Activated CD4-positive, CD25-positive, alpha-beta regulatory T cell treated with anti-CD3 and anti-CD28 coated beads, Interleukin-2, amount 50 U/mL, for 24 hours (primary cell): ENCODE data around the gene VAMP4.
"Not testable (repeated sequence)": the region's sequence is repeated elsewhere in the genome, so short reads cannot be mapped to it uniquely, and the experiment has no call there.

Experiments
- ATAC-seq, 2 donors: fragments of 150-1000 bp; cut with Tn5 transposase; one replicate each; pipeline ENCODE4 v1.10.0; 2021; ENCODE audit warnings: mild to moderate bottlenecking in 1 of 2, moderate library complexity in 1 of 2

VAMP4 gene

GRCh38 chr1:171748651-171749050 lies 6.8 kb upstream of the VAMP4 start:
- ATAC-seq: no peak

- no peak for ATAC-seq
These were observed 3.1 kb upstream of the VAMP4 start for GRCh38 chr1:171744986-171745385.

- ATAC-seq: peak; percentile 48 to 57
These were observed 1.4 kb upstream of the VAMP4 start for GRCh38 chr1:171743081-171743870.

- ATAC-seq: no peak
These were observed 685 bp upstream of the VAMP4 start for GRCh38 chr1:171742577-171742922.

GRCh38 chr1:171740987-171741871 lies 636 bp downstream of the VAMP4 start:
- peak; percentile 10 to 21 for ATAC-seq

- ATAC-seq: no peak
These were observed 1.5 kb downstream of the VAMP4 start for GRCh38 chr1:171740356-171740863.

- ATAC-seq: no peak
These were observed 2.2 kb downstream of the VAMP4 start for GRCh38 chr1:171739656-171740055.

- no peak for ATAC-seq
These were observed 3.0 kb downstream of the VAMP4 start for GRCh38 chr1:171738911-171739310.

GRCh38 chr1:171736196-171736595 lies 5.7 kb downstream of the VAMP4 start:
- ATAC-seq: no peak

GRCh38 chr1:171730052-171730451 lies 11.8 kb downstream of the VAMP4 start:
- ATAC-seq: no peak

GRCh38 chr1:171727778-171728177 lies 14.1 kb downstream of the VAMP4 start:
- ATAC-seq: no peak

- ATAC-seq: not testable (repeated sequence)
These were observed 18.7 kb downstream of the VAMP4 start for GRCh38 chr1:171723180-171723579.

GRCh38 chr1:171718848-171719247 lies 23.0 kb downstream of the VAMP4 start:
- no peak for ATAC-seq

GRCh38 chr1:171718216-171718615 lies 23.6 kb downstream of the VAMP4 start:
- no peak for ATAC-seq

GRCh38 chr1:171717062-171717718 lies 24.7 kb downstream of the VAMP4 start:
- ATAC-seq: no peak

GRCh38 chr1:171716616-171717015 lies 25.2 kb downstream of the VAMP4 start:
- no peak for ATAC-seq

GRCh38 chr1:171715813-171716251 lies 26.0 kb downstream of the VAMP4 start:
- no peak for ATAC-seq

GRCh38 chr1:171712341-171712740 lies 29.5 kb downstream of the VAMP4 start:
- ATAC-seq: no peak

- no peak for ATAC-seq
These were observed 30.2 kb downstream of the VAMP4 start for GRCh38 chr1:171711643-171712042.

GRCh38 chr1:171707583-171707982 lies 34.3 kb downstream of the VAMP4 start:
- ATAC-seq: no peak

GRCh38 chr1:171702598-171702997 lies 39.3 kb downstream of the VAMP4 start:
- no peak for ATAC-seq

- ATAC-seq: no peak
These were observed 42.3 kb downstream of the VAMP4 start for GRCh38 chr1:171699531-171699930.

GRCh38 chr1:171695772-171696171 lies 46.1 kb downstream of the VAMP4 start:
- not testable (repeated sequence) for ATAC-seq
